ENCODE measurements around the gene CTCFL. TPM values are rescaled to one million over a fixed set of nuclear protein-coding genes. Genes with fewer than 3 reads are reported as not detected.

Gene CTCFL
- total and polyA plus RNA-seq, 2 of the 8 experiments (the other 6 are each of a cell fraction or from before 2014, with no cell fraction given) = 0.30 to 0.80 TPM

DNA sequence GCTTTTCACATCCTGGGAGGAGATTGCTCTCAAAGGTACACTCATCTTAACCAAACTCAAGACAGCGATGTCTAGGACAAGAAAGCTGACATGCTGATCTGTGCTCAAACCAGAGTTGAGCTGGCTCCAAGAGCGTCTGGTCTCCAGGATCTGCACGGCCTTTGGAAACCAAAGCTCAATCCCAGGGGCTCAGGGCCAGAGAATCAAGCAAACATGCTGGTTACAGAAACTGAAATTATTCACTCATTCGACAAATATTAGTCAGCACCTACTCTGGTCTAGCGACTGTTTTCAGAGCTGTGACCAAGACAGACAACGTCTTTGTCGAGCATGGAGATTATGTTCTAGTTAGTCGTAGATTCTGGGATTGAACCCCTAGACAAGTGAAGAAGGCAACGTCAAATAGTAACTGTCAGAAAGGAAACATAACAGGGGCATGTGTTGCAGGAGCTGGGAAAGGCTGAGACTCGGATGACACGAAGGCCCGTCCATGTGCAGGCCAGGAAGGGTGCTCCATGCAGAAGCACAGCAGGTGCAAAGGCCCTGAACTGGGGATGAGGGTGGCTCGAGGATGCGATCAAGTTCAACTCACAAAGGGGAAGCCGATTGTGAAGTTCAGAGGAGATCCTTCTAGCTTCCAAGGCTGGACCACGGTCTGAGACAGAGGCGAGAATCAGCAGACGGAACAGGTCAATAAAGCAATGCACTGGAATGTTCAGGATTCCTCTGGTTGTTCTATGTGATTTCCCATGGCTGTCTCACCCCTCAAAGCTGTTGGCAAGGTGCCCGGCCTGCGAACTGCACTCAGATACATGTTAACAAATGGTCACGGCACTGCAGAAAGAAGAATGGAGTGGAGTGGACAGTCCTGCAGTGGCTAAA lies 23.5 kb upstream of the CTCFL start:
- H4K5ac ChIP-seq (ENCODE audit: insufficient read length, low read depth, low read length) = no peak overlapping the region
- no peak overlapping the region for H2BK120ac ChIP-seq (replicated peaks; ENCODE audit: low read depth, low read length)
- no peak overlapping the region for H3K4me2 ChIP-seq (ENCODE audit: insufficient read depth in 1 of 2, low read depth in 2 of 2, low read length in 2 of 2)
- H3K79me2 ChIP-seq (ENCODE audit: control insufficient read depth in 1 of 2, insufficient read depth in 2 of 2, low read length in 2 of 2) = no peaks in the 10 kb centered on the region
- 84% methylated on average over 21 of the region's 21 CpGs; no CpG with 5 or more reads in 1 of the 2 experiments for WGBS, 2 experiments (ENCODE audit: extremely low coverage in 1 of 2, insufficient coverage in 1 of 2, insufficient read length in 1 of 2, insufficient replicate concordance in 2 of 2, low coverage in 1 of 2, low lambda C conversion rate in 2 of 2, missing lambda C conversion rate in 1 of 2)
- no peaks in the 10 kb centered on the region for H3K27me3 ChIP-seq (replicated peaks in 1 of 4; ENCODE audit: control insufficient read depth in 3 of 4, extremely low read depth in 1 of 4, insufficient read depth in 3 of 4, low read length in 3 of 4)
- H4K91ac ChIP-seq (replicated peaks; ENCODE audit: insufficient read length, low read length) = no peak overlapping the region
- H3K23ac ChIP-seq (ENCODE audit: insufficient read length) = no peak overlapping the region
- H2BK5ac ChIP-seq (ENCODE audit: low read depth, low read length) = no peak overlapping the region
- H2BK20ac ChIP-seq (ENCODE audit: low read length) = no peak overlapping the region
- H3K23me2 ChIP-seq (ENCODE audit: low read depth, low read length) = no peaks in the 10 kb centered on the region
- no peaks in the 10 kb centered on the region for H3K9me3 ChIP-seq (ENCODE audit: insufficient read depth in 2 of 2, low read depth in 1 of 2, low read length in 1 of 2)
- H2AFZ ChIP-seq (ENCODE audit: low read length) = no peak overlapping the region
- H3K14ac ChIP-seq (ENCODE audit: insufficient read length) = no peak overlapping the region
- no peak overlapping the region for H2BK12ac ChIP-seq (ENCODE audit: low read depth, low read length)
- no peak overlapping the region for H3K27ac ChIP-seq (ENCODE audit: low read depth, low read length)
- H3K18ac ChIP-seq (ENCODE audit: extremely low read depth, low read length) = no peak overlapping the region
- FAIRE-seq (no peak), DNase-seq (ENCODE audit: low read depth in 1 of 2, low spot score in 2 of 2) (no peak)
- no peak overlapping the region for H3K4me3 ChIP-seq (ENCODE audit: extremely low read depth in 1 of 4, insufficient read depth in 2 of 4, low read depth in 3 of 4, low read length in 4 of 4)
- no peak overlapping the region for H3K9ac ChIP-seq (replicated peaks in 1 of 4; ENCODE audit: extremely low read depth in 1 of 4, low read depth in 3 of 4, low read length in 3 of 4)
- TF ChIP-seq, protein P1, sequence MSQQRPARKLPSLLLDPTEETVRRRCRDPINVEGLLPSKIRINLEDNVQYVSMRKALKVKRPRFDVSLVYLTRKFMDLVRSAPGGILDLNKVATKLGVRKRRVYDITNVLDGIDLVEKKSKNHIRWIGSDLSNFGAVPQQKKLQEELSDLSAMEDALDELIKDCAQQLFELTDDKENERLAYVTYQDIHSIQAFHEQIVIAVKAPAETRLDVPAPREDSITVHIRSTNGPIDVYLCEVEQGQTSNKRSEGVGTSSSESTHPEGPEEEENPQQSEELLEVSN (IDR thresholded peaks at IDR 0.05) = no peak
- TF ChIP-seq KDM4A (IDR thresholded peaks at IDR 0.05; ENCODE audit: low read depth, low read length, severe bottlenecking) = no peak
- H3K79me1 ChIP-seq (ENCODE audit: low read depth, low read length) = no peaks in the 10 kb centered on the region
- ChIA-PET POLR2A (ENCODE audit: partially characterized antibody) (interaction anchor here (0.7 kb wide), 1 partner anchor 74 kb away, joined by 4 read pairs; no protein-coding TSS in a partner anchor), CTCF (ENCODE audit: partially characterized antibody) (interaction anchor here (0.7 to 2.7 kb wide), 7 partner anchors 14 to 241 kb away, joined by 3 to 11 read pairs (median 4); no protein-coding TSS in a partner anchor)
- no peak overlapping the region for H4K8ac ChIP-seq (ENCODE audit: extremely low read depth, insufficient read depth, low read length)
- no peak overlapping the region for H3K4ac ChIP-seq (replicated peaks; ENCODE audit: insufficient read length, low read depth, low read length)
- H3K36me3 ChIP-seq (ENCODE audit: control insufficient read depth in 2 of 4, insufficient read depth in 4 of 4, low read length in 3 of 4) = no peaks in the 10 kb centered on the region
- no peak overlapping the region for H3K56ac ChIP-seq (replicated peaks; ENCODE audit: insufficient read length, low read depth, low read length)
- no peak overlapping the region for H2BK15ac ChIP-seq (ENCODE audit: low read length)
- no peaks in the 10 kb centered on the region for H3K4me1 ChIP-seq (replicated peaks in 1 of 4; ENCODE audit: control insufficient read depth in 3 of 4, insufficient read depth in 4 of 4, low read length in 3 of 4)
- no peaks in the 10 kb centered on the region for H4K20me1 ChIP-seq (replicated peaks in 1 of 2; ENCODE audit: control insufficient read depth in 1 of 2, insufficient read depth in 2 of 2, low read length in 2 of 2)
- no peak overlapping the region for H2AK5ac ChIP-seq (ENCODE audit: low read depth, low read length)

All from H1 (cell line).